ENCODE measurements around the gene B3GALT4.
"Not testable (repeated sequence)": the region's sequence is repeated elsewhere in the genome, so short reads cannot be mapped to it uniquely, and the experiment has no call there.

The B3GALT4 gene

DNA sequence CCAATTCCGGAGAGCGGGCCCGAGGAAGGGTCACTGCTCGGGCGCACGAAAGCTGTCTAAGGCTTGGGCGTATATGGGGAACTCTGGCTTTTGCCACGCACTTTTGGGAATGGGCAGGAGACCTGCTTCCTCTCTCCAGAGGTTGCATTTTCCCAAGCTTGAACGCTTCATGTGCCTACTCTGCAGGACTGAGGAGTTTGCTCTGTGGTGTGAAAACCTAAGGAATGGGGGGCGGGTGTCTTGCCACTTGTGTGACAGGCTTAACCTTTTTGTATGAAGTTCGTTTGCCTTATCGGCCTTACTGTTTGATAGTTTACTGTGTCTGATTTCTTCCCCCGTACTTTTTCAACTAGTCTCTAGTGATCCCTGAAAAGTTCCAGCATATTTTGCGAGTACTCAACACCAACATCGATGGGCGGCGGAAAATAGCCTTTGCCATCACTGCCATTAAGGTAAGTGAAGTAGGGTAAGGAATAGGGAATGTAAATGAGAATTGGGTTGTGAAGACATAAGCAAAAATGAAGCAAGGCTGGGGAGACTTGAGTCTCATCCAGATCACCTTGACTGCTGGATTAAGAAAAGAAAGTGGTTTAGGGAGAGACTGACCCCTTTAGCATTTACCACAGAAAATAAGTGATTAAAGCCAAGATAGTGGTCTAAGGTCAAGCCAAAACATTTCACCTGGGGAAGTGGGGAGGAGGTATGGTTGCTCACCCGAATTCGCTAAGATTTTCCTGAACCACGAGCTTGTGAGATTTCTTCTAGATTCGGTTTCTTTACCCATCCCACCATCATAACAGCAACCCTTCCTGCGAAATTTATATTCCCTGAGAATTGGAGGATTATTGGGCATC is 4.4 kb upstream of the B3GALT4 start:
- DNase-seq (ENCODE audit: low spot score): no peak

DNA sequence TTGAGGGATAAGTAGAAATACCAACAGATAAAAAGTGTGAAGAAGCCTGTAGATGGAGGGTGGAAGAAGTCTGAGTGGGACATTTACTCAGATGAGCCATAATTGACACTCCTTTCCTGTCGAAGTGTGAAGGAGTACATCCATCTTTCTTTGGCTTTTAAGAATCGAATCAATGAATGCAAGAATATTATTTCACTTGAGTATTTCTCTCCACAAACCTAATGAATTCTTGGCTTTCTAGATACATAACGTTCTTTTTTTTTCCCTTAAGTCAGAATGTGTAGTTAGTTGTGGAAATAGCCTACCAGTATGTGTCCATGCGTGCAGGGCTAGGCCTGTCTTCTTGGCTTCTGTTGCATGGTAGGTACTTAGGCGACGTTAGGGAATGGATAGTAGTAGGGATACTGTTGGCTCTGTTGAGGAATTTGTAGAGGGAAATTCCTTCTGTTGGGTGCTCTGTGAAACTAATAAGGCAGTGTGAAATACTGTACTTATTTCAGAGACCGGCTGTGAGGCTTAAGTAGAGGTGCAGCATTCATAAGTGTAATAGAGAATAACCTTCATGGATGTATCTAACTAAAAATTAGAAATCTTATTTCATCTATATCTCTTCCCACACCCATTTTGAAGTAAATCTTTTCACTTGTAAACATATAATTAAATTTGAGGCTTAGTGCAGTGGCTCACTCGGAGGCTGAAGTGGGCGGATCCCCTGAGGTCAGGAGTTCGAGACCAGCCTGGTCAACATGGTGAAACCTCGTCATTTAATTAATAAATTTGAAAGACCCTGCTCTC is 3.6 kb upstream of the B3GALT4 start:
- DNase-seq (ENCODE audit: low spot score): no peak

DNA sequence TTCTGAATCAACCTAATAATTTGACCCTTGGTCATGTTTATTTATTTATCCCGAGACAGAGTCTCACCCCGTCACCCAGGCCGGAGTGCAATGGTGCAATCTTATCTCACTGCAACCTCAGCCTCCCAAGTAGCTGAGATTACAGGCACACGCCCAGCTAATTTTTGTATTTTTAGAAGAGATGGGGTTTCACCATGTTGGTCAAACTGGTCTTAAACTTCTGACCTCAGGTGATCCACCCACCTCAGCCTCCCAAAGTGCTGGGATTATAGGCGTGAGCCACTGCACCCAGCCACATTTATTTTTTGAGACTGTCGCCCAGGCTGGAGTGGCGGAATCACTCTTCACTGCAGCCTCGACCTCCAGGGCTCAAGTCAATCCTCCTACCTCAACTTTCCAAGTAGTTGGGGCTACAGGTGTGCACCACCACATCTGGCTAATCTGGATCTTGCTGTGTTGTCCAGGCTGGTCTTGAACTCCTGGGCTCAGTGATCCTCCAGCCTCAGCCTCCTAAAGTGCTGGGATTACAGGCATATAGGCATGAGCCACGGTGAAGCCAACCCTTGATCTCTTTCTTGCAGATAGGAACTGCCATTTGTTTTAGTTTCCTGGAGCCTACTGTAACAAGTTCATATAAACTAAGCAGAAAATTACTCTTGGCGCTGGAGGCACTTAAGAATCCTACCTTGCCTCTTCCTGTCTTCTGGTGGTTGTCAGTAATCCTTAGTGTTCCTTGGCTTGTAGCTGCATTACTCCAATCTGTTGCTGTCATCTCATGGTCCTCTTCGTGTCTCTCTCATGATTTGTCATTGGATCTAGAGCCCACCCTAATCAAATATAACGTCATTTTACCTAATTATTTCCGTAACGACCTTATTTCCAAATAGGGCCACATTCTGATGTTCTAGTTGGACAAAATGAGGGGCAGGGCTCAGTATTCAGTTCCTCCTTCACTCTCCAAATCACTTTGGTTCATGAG is 2.7 kb upstream of the B3GALT4 start:
- DNase-seq (ENCODE audit: low spot score): no peak

DNA sequence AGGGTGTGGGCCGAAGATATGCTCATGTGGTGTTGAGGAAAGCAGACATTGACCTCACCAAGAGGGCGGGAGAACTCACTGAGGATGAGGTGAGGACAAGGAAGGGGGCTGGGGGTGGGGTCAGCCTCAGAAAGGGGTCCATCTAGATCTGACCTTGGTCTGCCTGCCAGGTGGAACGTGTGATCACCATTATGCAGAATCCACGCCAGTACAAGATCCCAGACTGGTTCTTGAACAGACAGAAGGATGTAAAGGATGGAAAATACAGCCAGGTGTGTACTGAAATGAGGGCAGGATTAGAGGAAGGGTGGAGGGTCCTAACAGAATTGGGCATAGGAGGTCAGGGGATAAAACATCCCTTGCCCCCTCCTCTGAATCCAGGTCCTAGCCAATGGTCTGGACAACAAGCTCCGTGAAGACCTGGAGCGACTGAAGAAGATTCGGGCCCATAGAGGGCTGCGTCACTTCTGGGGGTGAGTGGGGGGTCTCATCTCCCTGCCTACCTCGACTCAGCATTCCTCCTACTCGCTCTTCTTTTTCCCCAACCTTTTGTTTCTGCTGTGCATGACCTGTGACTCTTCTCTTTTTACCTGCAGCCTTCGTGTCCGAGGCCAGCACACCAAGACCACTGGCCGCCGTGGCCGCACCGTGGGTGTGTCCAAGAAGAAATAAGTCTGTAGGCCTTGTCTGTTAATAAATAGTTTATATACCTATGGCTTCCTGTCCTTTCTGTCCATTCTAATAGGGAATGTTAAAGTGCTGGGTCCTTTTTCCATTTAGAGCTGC is 935 bp upstream of the B3GALT4 start:
- not testable (repeated sequence) for DNase-seq (ENCODE audit: low spot score)

DNA sequence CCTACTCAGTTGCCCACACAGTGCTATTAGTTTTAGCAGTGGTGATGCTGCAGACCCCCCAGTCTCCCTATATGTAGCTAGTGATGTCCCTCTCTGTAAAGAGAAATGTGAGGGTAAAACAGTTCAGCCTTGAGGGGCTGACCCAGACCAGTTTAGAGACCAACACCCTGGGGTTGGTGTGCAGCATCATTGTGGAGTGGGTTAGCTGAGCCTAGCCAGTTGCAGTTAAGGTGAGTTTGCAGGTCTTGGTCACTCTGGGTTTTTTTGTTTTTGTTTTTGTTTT is 401 bp upstream of the B3GALT4 start:
- no peak for DNase-seq (ENCODE audit: low spot score)

DNA sequence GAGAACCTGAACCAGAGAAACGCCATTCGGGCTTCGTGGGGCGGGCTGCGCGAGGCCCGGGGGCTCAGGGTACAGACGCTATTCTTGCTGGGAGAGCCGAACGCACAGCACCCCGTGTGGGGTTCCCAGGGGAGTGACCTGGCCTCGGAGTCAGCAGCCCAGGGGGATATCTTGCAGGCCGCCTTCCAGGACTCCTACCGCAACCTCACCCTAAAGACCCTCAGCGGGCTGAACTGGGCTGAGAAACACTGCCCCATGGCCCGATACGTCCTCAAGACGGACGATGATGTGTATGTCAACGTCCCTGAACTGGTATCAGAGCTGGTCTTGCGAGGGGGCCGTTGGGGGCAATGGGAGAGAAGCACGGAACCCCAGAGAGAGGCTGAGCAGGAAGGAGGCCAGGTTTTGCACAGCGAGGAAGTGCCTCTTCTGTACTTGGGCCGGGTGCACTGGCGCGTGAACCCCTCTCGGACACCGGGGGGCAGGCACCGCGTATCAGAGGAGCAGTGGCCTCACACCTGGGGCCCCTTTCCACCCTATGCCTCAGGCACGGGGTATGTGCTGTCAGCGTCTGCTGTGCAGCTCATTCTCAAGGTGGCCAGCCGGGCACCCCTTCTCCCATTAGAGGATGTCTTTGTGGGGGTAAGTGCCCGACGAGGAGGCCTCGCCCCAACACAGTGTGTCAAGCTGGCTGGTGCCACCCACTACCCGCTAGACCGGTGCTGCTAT is 904 bp downstream of the B3GALT4 start:
- DNase-seq (ENCODE audit: low spot score): no peak

DNA sequence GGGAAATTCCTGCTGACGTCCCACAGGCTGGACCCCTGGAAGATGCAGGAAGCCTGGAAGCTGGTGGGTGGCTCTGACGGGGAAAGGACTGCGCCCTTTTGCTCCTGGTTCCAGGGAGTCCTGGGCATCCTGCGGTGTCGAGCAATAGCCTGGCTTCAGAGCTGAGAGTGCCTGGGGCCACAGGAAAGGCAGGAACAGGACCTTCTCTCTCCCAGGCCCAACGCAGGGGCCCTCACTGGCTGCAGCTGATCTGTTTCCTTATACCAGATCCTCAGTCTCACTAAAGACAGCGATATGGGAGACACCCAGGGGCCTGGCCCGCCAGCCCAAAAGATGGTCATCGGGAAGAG is 1.4 kb downstream of the B3GALT4 start:
- DNase-seq (ENCODE audit: low spot score): no peak

DNA sequence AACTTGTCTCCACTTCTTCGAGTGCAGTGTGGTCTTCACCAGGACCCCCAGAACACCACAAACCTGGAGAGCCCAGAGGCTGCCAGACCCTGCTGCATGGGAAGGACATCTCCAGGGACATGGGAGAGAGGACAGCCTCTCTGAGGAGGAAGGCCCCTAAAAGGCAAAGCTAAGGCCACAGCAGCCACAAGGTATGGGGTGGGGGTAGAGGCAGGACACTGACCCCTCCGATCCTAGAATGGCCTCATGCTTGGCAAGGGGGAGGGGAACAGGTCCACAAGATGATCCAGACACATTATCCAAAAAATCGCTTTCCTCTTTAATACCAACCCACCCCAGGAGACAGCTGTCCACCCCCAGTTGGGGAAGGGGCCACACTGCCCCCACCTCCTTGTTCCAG is 1.9 kb downstream of the B3GALT4 start:
- DNase-seq (ENCODE audit: low spot score): no peak

DNA sequence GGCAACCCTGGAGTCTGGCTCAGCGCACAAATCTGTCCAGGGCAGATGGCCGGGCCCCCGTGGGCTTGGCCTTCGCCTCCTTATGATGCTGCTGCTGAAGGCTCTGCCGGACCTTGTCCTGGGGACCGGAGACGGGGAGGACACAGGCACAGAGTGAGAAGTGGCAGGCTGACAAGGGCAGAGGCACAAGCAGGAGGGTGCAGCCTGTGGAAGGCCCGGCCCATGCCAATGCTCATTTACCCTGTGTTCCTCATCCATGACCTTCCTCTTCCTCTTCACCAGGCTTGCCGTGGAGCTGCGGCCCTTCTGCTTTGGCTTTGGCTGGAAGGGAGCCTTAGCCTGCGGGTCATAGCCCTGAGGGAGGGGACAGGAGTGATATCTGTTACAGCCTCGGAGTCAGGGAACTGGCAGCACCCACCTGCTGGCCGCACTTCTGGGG is 2.4 kb downstream of the B3GALT4 start:
- DNase-seq (ENCODE audit: low spot score): no peak

DNA sequence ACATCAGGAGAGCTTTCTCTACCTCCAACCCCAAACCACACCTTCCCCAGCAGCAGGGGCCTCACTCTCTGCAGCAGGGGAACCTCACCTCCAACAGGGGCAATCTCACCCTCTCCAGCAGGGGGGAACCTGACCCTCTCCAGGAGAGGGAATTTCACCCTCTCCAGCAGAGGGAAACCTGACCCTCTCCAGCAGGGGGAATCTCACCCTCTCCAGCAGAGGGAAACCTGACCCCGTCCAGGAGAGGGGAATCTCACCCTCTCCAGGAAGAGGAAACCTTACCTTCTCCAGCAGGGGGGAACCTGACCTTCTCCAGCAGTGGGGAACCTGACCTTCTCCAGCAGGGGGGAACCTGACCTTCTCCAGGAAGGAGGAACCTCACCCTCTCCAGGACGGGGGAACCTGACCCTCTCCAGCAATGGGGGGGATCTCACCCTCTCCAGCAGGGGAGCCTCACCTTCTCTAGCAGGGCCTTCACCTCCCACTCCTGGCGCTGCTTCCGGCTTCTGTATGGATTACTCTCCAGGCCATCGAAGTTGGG is 3.1 kb downstream of the B3GALT4 start:
- DNase-seq (ENCODE audit: low spot score): peak; percentile 61

DNA sequence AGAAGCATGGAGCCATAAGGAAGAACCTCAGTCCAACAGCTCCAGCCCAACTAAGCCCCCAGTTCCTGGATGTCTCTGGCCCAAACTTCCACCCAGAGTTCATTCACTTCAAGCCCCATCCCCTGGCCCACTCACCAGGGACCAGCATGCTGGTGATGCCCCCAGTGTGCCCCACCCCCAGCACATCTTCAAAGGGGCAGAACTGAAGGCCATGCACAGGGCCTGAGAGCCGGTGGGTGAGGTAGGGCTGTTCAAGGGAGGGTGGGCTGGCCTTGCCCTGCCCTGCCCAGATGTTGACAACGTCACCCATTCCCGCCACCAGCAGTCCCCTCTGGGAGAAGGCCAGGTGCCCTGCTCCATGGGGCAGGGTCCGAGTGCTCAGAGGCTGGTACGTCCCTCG is 3.6 kb downstream of the B3GALT4 start:
- no peak for DNase-seq (ENCODE audit: low spot score)

DNA sequence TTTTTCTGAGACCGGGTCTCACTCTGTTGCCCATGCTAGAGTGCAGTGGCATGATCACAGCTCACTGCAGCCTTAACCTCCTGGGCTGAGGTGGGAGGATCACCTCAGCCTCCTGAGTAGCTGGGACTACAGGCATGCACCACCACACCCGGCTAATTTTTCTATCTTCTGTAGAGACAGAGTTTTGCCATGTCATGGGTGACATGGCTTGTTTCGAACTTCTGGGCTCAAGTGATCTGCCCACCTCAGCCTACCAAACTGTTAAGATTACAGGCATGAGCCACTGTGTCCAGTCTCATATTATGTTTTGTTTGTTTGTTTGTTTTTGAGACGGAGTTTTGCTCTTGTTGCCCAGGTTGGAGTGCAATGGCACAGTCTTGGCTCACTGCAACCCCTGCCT is 8.3 kb downstream of the B3GALT4 start:
- DNase-seq (ENCODE audit: low spot score): not testable (repeated sequence)

DNA sequence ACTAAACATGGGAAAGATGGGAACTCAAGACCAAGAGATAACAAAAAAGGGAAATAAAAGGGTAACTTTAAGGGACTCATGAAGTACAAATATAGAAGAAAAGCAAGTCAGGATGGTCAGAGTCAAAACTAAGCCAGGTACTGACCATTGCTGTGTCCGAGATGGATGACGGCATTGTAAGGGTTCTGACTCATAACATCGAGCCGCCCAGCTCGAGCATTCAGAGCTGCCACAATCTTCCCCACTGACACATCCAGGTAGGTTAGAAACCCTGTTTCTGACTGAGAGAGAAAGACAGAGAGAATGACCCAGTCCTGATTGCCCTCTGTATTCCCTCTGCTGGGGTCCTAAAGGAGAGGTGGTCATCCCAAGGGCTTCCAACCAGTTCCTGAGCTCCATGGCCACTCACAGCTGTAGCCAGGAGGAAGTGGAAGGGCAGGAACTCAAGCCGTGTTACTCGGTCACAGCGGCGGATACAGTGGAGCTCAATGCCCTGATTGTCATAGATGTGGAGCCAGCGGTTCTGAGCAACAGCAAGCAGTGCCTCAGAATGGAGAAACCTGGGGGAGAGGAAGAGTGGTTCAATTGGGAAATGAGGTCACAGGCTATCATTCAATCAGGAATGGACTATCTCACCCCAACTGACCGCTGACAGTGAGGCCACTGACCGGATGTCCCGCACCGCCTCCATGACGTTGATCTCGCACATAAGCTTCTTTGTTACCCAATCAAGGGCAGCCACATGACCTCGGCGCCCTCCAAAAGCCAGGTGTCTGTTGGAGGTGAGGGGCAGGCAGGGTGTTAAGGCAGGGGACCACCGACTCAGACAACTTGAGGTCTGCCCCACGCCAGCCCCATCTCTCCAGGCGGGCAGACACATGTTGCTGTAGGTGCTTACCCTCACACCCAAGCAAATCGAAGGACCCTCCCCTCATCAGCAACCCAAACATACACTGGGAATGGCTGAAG is 10.3 kb downstream of the B3GALT4 start:
- no peak for DNase-seq (ENCODE audit: low spot score)

DNA sequence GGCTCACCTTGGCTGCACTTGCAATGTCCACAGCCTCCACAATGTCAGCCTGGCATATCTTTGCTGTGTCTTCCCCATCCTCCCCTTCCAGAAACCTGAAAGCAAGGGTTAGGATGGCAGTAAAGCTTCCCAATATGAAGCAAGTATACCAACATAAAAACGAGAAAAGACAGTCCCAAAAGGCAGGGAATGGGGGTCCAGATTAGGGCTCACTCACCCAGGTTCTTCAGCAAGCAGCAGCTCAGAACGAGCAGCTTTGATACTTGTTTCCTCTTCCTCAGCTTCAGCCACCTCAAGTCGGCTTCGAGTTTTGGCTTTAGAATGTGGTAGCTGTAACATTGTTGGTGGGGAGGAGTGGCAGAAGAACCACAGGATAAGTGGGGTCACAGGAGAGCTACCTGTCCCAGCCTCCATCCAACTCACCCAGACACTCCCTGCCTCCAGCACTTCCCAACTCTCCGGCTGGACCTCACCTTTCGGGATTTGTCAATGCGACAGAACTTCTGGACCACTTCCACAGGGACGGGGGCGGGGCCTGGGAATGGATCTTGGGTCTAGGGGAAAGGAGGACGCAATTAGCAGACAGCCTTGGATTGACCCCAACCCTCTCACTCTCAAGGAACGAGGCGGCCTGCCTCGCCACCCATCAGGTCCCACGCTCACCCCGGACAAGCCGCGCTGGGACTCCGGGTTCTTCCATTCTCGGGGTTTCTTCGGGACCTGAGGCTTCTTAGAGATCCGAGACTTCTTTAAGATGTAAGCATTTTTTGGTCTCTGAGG is 11.4 kb downstream of the B3GALT4 start:
- no peak for DNase-seq (ENCODE audit: low spot score)

DNA sequence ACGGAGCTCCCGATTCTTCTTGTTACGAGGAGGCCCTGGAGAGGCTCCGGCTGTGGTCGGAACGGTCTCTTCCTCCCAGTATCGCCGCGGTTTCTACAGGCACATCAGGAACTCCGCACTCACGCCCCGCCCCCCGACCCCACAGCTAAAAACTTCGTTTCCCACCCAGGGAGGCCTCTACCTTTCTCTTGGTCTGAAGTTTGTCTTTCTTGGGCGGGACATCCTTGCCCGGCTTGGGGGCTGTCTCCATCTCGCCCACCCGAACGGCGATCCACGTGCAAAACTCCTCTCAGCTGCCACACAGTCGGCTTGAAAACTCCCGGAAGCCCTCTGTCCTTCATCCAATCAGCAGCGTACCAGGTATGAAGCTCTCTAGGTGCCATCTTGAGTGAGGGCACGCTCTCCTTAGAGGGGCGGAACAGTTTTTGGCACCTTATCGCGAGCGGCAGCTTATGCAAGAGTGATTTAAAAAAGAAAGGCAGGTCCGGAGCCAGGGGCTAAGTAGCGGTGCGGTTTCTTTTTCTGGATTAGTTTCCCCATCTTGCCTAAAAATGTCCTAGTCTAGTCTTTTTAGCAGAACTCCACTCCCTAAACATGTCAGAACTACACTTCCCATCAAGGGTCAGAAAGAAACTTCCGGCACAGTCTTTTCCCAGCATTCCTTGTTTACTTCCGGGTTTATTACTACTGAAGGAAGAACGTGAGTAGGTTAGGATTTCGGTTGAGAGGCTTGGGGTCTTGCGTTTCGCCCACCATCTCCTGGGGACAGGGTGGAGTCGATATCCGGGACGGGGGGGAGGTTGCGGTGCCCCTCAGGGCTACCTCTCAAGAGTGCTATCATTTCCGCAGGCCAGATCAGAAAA is 12.2 kb downstream of the B3GALT4 start, which contains the start of the genes PFDN6 and WDR46:
Gene PFDN6, plus strand, starts transcription at position 681 of the 863 bp plus-strand sequence. CDS start 256 bp downstream, outside the sequence.
Gene WDR46, minus strand, starts transcription at position 319 of the 863 bp plus-strand sequence. Its CDS starts 69 bp downstream, at position 250.
- DNase-seq (ENCODE audit: low spot score): peak; percentile 89

DNA sequence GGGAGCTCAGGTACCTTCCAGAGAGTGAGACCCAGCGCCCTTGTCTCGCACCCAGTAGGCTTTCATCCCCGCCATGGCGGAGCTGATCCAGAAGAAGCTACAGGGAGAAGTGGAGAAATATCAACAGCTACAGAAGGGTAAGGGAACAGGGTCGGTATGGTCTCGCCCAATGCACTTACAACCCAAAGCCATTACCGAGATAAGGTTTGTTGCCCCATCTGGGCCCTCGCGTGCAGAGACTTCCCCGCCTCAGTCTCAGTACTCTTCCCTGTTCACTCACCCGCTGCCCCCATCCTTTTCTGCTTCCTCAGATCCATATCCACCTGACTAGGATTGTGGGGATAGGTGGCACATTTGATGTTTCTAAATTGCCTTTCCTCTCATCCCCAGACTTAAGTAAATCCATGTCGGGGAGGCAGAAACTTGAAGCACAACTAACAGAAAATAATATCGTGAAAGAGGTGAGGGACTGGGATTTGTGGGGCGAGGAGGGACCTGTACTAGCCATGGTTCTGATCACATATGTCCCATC is 12.9 kb downstream of the B3GALT4 start:
- no peak for DNase-seq (ENCODE audit: low spot score)

DNA sequence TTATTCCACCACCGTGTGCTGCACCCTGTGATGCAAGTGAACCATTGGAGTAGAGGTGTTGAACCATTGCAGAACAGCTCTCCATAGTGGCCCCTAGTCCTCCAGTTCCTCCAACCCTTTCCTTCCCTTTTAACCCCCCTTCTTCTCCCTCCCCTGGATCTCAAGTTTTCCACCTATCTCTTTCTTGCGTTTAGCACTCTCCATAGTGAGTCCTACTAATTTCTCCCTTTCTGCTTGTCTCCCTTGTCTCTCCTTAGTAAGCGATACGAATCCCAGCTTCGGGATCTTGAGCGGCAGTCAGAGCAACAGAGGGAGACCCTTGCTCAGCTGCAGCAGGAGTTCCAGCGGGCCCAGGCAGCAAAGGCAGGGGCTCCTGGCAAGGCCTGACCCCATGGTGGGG is 13.5 kb downstream of the B3GALT4 start:
- no peak for DNase-seq (ENCODE audit: low spot score)
